Upper lobe of left lung (tissue), 4 donors: ENCODE data around the gene TRIM14.

ENCODE experiments used
- POLR2A ChIP-seq, 4 donors: fragments of 450-650 bp; IDR thresholded peaks; one replicate each; pipeline ENCODE4 v1.5.1; 2016 to 2017; ENCODE audit warnings: antibody characterized with exemption in 4 of 4, mild to moderate bottlenecking in 2 of 4
- POLR2AphosphoS5 ChIP-seq, 2 donors: sonication (generic); formaldehyde crosslinking; IDR thresholded peaks; one replicate each; pipeline ENCODE4 v1.5.1; 2017; ENCODE audit warnings: antibody characterized with exemption in 2 of 2

- TF ChIP-seq POLR2AphosphoS5 (IDR thresholded peaks at IDR 0.05) (no peak), POLR2A (IDR thresholded peaks at IDR 0.05) (no peak)
Measured at GRCh38 chr9:98101416-98101815, 17.6 kb downstream of the TRIM14 start.
